Trophoblast cell (in vitro differentiated cells and primary cell): ENCODE measurements around the gene PWWP2B.

Experiments used
- DNase-seq, 2 donors: peaks; one replicate each; pipeline ENCODE4 v3.0.0-alpha.2; 2016
- H2AFZ ChIP-seq: 2 replicates; pipeline ENCODE4 v1.6.1; 2013; ENCODE audit warnings: low read length, moderate library complexity, mild to moderate bottlenecking; ENCODE audit not compliant: insufficient read depth, poor library complexity
- H2AK5ac ChIP-seq: 2 replicates; pipeline ENCODE4 v1.6.1; 2013; ENCODE audit warnings: mild to moderate bottlenecking, low read length
- H2BK120ac ChIP-seq: 2 replicates; pipeline ENCODE4 v1.6.1; 2013; ENCODE audit warnings: low read length, mild to moderate bottlenecking, moderate library complexity; ENCODE audit not compliant: insufficient read depth, poor library complexity
- H2BK12ac ChIP-seq: 2 replicates; pipeline ENCODE4 v1.6.1; 2013; ENCODE audit warnings: mild to moderate bottlenecking, low read length, moderate library complexity
- H2BK5ac ChIP-seq: 2 replicates; pipeline ENCODE4 v1.6.1; 2013; ENCODE audit warnings: low read length, low read depth, moderate library complexity, mild to moderate bottlenecking; ENCODE audit not compliant: poor library complexity
- H3K14ac ChIP-seq: 2 replicates; pipeline ENCODE4 v1.6.1; 2013; ENCODE audit warnings: mild to moderate bottlenecking, low read length
- H3K18ac ChIP-seq: 2 replicates; pipeline ENCODE4 v1.6.1; 2013; ENCODE audit warnings: mild to moderate bottlenecking, low read length
- H3K23ac ChIP-seq: 2 replicates; pipeline ENCODE4 v1.6.1; 2013; ENCODE audit warnings: low read length
- H3K27ac ChIP-seq: 2 replicates; pipeline ENCODE4 v1.5.1; 2013; ENCODE audit warnings: low read depth, mild to moderate bottlenecking, inconsistent platforms, low read length, moderate library complexity
- H3K27me3 ChIP-seq: 2 replicates; pipeline ENCODE4 v1.6.1; 2013; ENCODE audit warnings: inconsistent platforms, mild to moderate bottlenecking, low read length, moderate library complexity; ENCODE audit not compliant: insufficient read depth
- H3K36me3 ChIP-seq, 2 experiments: 1 replicate in 1 of 2; 2 replicates in 1 of 2; pipeline ENCODE4 v1.6.1; 2013; ENCODE audit warnings: low read length in 2 of 2, mild to moderate bottlenecking in 2 of 2, moderate library complexity in 1 of 2; ENCODE audit not compliant: insufficient read depth in 2 of 2, control insufficient read depth in 1 of 2
- H3K4ac ChIP-seq: 2 replicates; pipeline ENCODE4 v1.6.1; 2013; ENCODE audit warnings: low read depth, mild to moderate bottlenecking, low read length, moderate library complexity
- H3K4me1 ChIP-seq, 2 experiments: 1 replicate in 1 of 2; 2 replicates in 1 of 2; pipeline ENCODE4 v1.6.1; 2013; ENCODE audit warnings: low read length in 2 of 2, mild to moderate bottlenecking in 2 of 2, moderate library complexity in 1 of 2; ENCODE audit not compliant: insufficient read depth in 2 of 2, control insufficient read depth in 1 of 2
- H3K4me2 ChIP-seq: 2 replicates; pipeline ENCODE4 v1.6.1; 2013; ENCODE audit warnings: inconsistent platforms, mild to moderate bottlenecking, low read length, moderate library complexity
- H3K4me3 ChIP-seq: 2 replicates; pipeline ENCODE4 v1.5.1; 2013; ENCODE audit warnings: mild to moderate bottlenecking, low read depth, low read length, inconsistent platforms
- H3K79me1 ChIP-seq: one replicate; pipeline ENCODE4 v1.6.1; 2013; ENCODE audit warnings: low read length
- H3K79me2 ChIP-seq: 2 replicates; pipeline ENCODE4 v1.6.1; 2013; ENCODE audit warnings: low read length, mild to moderate bottlenecking; ENCODE audit not compliant: control insufficient read depth, insufficient read depth, poor library complexity
- H3K9ac ChIP-seq: 2 replicates; pipeline ENCODE4 v1.6.1; 2013; ENCODE audit warnings: mild to moderate bottlenecking, low read length
- H3K9me3 ChIP-seq: 2 replicates; pipeline ENCODE4 v1.6.1; 2013; ENCODE audit warnings: low read depth, mild to moderate bottlenecking, control low read depth, inconsistent platforms, low read length; ENCODE audit not compliant: insufficient read depth
- H4K12ac ChIP-seq: 2 replicates; pipeline ENCODE4 v1.6.1; 2013; ENCODE audit warnings: low read depth, mild to moderate bottlenecking, low read length, moderate library complexity
- H4K8ac ChIP-seq: 2 replicates; pipeline ENCODE4 v1.6.1; 2013; ENCODE audit warnings: low read depth, mild to moderate bottlenecking, low read length, moderate library complexity
- H4K91ac ChIP-seq: one replicate; pipeline ENCODE4 v1.6.1; 2013; ENCODE audit warnings: low read depth, mild to moderate bottlenecking, low read length, moderate library complexity
- WGBS: extraction: QIAGEN DNeasy Blood & Tissue Kit; methylation state at CpG from one replicate; pipeline ENCODE4 v1.1.7; 2013; ENCODE audit warnings: missing lambda C conversion rate; ENCODE audit not compliant: insufficient read length, insufficient coverage; ENCODE audit errors: extremely low coverage; 5-methylcytosine and 5-hydroxymethylcytosine counted together

The PWWP2B gene

GRCh38 chr10:132452651-132453469 is 55.9 kb downstream of the PWWP2B start:
- Histone ChIP-seq H2AFZ (no peak overlapping the region), H3K79me1 (peaks cover 8% of the 10 kb centered on the region), H2BK120ac (no peak overlapping the region), H3K79me2 (peaks cover 1% of the 10 kb centered on the region), H3K36me3 (no peaks in the 10 kb centered on the region), H3K18ac (no peak overlapping the region), H3K9me3 (peaks cover 2% of the 10 kb centered on the region), H3K27me3 (no peaks in the 10 kb centered on the region), H3K14ac (no peak overlapping the region), H3K9ac (no peak overlapping the region), H4K91ac (peak overlapping the region; percentile 17), H2BK12ac (no peak overlapping the region), H3K4me3 (no peak overlapping the region), H3K4me1 (peaks cover 10 to 13% of the 10 kb centered on the region in 2 experiments), H2BK5ac (no peak overlapping the region), H3K4ac (no peak overlapping the region), H4K8ac (no peak overlapping the region), H3K27ac (no peak overlapping the region), H2AK5ac (peak overlapping the region; percentile 10), H4K12ac (no peak overlapping the region), H3K4me2 (peak overlapping the region; percentile 60), H3K23ac (no peak overlapping the region)
- DNase-seq = peak; percentile 70 to 85
- WGBS = no CpG with 5 or more reads among the region's 45 CpGs

GRCh38 chr10:132453470-132453861 is 56.5 kb downstream of the PWWP2B start:
- H3K36me3 ChIP-seq = no peaks in the 10 kb centered on the region
- H4K91ac ChIP-seq = no peak overlapping the region
- H4K8ac ChIP-seq = no peak overlapping the region
- no peak overlapping the region for H3K23ac ChIP-seq
- peaks cover 1% of the 10 kb centered on the region for H3K79me2 ChIP-seq
- no peak overlapping the region for H3K14ac ChIP-seq
- H3K79me1 ChIP-seq = peaks cover 3% of the 10 kb centered on the region
- no peak overlapping the region for H2AK5ac ChIP-seq
- H2BK5ac ChIP-seq = no peak overlapping the region
- no peak overlapping the region for H3K9ac ChIP-seq
- WGBS = no CpG with 5 or more reads among the region's 15 CpGs
- H3K27me3 ChIP-seq = no peaks in the 10 kb centered on the region
- no peak overlapping the region for H3K18ac ChIP-seq
- no peak for DNase-seq
- peak overlapping the region; percentile 44 for H3K4me2 ChIP-seq
- H3K4ac ChIP-seq = no peak overlapping the region
- H2AFZ ChIP-seq = no peak overlapping the region
- H4K12ac ChIP-seq = no peak overlapping the region
- H3K9me3 ChIP-seq = peaks cover 2% of the 10 kb centered on the region
- H2BK12ac ChIP-seq = no peak overlapping the region
- no peak overlapping the region for H3K4me3 ChIP-seq
- peaks cover 6 to 8% of the 10 kb centered on the region in 2 experiments for H3K4me1 ChIP-seq
- no peak overlapping the region for H2BK120ac ChIP-seq
- H3K27ac ChIP-seq = no peak overlapping the region

GRCh38 chr10:132454296-132455198 is 57.5 kb downstream of the PWWP2B start:
- Histone ChIP-seq H3K4me3 (no peak overlapping the region), H2AFZ (no peak overlapping the region), H3K79me1 (peaks cover 3% of the 10 kb centered on the region), H3K4me2 (no peak overlapping the region), H3K9me3 (peaks cover 2% of the 10 kb centered on the region), H3K9ac (no peak overlapping the region), H2BK120ac (no peak overlapping the region), H4K91ac (no peak overlapping the region), H2AK5ac (no peak overlapping the region), H4K8ac (no peak overlapping the region), H3K79me2 (peaks cover 1% of the 10 kb centered on the region), H3K27me3 (no peaks in the 10 kb centered on the region), H3K23ac (no peak overlapping the region), H3K4me1 (peaks cover 6 to 8% of the 10 kb centered on the region in 2 experiments), H3K14ac (no peak overlapping the region), H4K12ac (no peak overlapping the region), H3K4ac (no peak overlapping the region), H3K18ac (no peak overlapping the region), H2BK12ac (no peak overlapping the region), H3K27ac (no peak overlapping the region), H3K36me3 (no peaks in the 10 kb centered on the region), H2BK5ac (no peak overlapping the region)
- no peak for DNase-seq
- no CpG with 5 or more reads among the region's 30 CpGs for WGBS

GRCh38 chr10:132455441-132455971 is 58.5 kb downstream of the PWWP2B start:
- Histone ChIP-seq H4K12ac (no peak overlapping the region), H3K4me3 (no peak overlapping the region), H3K27ac (no peak overlapping the region), H3K14ac (no peak overlapping the region), H3K36me3 (no peaks in the 10 kb centered on the region), H2AK5ac (no peak overlapping the region), H2BK5ac (no peak overlapping the region), H3K27me3 (no peaks in the 10 kb centered on the region), H3K4me2 (no peak overlapping the region), H4K91ac (no peak overlapping the region), H3K9me3 (peaks cover 2% of the 10 kb centered on the region), H2BK12ac (no peak overlapping the region), H3K4ac (no peak overlapping the region), H3K4me1 (peaks cover 6 to 8% of the 10 kb centered on the region in 2 experiments), H4K8ac (no peak overlapping the region), H3K18ac (no peak overlapping the region), H3K9ac (no peak overlapping the region), H2AFZ (no peak overlapping the region), H3K79me2 (peaks cover 1% of the 10 kb centered on the region), H2BK120ac (no peak overlapping the region), H3K23ac (no peak overlapping the region), H3K79me1 (peaks cover 2% of the 10 kb centered on the region)
- no peak for DNase-seq
- WGBS = no CpG with 5 or more reads among the region's 19 CpGs
